ENCODE data around the gene ATP8A1. TPM values are rescaled to one million over a fixed set of nuclear protein-coding genes. Genes with fewer than 3 reads are reported as not detected.

ATP8A1 gene
- total RNA-seq, 2 donors from 2014 or later = 9.3 to 11.9 TPM

DNA sequence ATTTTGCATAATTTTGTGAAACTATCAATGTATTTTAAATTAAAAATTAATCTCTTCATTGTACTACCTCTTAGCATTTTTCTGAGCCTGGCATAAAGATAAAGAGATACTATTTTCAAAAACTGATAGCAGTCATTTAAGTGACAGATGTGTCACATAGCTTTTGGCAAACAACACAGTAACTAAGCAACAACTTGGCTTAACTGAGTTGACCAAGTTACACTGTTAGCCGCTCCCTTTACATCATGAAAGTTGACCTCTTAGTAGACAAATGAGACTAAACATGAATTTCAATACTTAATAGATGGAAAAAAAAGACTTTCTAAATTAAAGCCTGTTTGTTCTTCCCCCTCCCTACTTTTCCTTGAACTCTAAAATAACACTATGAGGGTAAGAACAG lies 62.0 kb downstream of the ATP8A1 start:
- intact Hi-C loops (cut with DNase I) = no loop called here
- no peak for DNase-seq (ENCODE audit: low spot score)

DNA sequence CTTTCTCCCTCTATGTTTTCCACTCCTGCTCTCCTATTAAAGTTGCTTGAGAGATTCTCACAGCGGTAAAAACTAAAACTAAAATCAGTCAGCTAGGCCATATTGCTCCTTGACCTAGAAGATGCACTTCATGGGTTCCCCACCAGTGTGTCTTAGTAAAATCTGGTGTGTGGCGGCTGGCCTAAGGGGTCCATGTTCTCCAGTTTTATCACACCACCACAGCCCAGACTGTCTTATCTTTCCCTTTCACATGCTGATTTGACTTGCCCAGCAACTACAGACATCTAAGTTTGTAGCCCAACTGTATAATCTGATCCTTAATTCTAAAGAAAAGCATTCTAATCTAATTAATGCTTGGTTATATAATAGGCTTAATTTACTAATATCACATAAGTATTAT lies 68.0 kb downstream of the ATP8A1 start:
- DNase-seq (ENCODE audit: low spot score) = no peak
- intact Hi-C loops (cut with DNase I) = no loop called here

DNA sequence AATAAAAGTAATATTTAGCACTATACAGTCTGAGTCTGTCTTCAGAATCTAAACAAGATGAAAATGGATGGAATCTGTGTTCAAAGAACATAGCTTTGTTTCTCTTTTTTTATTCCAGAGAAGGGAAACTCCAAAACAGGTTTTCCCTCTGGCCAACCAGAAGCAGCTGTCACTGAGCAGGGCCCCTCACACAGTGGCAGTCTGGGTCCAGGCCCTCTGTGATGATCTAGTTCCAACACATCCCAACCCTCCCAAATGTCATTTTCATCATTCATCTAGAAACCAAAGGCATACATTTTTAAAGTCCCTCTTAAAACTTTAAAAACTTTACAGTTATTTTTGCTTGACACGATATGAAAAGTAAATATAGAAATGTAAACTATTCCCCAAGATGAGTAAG lies 70.1 kb downstream of the ATP8A1 start:
- DNase-seq (ENCODE audit: low spot score) = no peak
- intact Hi-C loops (cut with DNase I) = no loop called here

DNA sequence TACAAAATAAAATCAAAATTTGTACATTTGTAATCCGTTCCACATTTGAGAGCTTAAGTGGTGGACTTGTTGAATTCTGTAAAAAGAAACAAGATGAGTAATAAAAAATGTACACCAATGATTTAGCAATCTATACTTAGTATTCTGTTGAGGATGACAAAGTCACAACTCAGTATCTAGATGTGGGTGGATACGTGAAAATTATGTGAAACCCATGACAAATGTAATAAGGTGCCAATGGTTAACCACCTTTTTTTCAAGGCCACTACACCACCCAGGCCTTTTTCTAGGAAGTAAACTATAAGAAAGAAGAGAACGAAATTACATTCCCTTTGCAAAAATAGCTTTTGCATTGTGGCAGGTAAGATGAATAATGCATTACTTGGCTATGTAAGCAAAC lies 77.0 kb downstream of the ATP8A1 start:
- DNase-seq (ENCODE audit: low spot score) = no peak
- intact Hi-C loops (cut with DNase I) = no loop called here

DNA sequence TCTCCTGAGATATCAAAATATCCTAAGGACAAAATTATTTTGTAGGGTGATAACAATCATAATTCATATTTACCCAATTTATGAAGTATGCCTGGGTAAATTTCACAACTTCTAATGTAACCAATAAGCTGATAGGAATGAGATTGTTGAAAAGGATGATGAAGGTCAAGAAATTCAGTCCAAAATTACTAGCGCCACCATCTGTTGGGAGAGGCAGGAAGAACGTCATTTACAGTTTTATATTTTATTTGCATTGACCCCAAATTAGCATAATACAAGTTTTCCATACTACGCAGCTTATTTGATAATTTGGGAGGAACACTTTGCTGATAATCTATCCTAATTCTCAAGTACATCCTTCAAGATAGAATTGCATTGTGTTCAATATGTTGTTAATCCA lies 78.7 kb downstream of the ATP8A1 start:
- no peak for DNase-seq (ENCODE audit: low spot score)
- intact Hi-C loops (cut with DNase I) = no loop called here

- intact Hi-C loops (cut with DNase I) = no loop called here
- DNase-seq (ENCODE audit: low spot score) = no peak
Measured at GRCh38 chr4:42574870-42575430, 82.0 kb downstream of the ATP8A1 start.

DNA sequence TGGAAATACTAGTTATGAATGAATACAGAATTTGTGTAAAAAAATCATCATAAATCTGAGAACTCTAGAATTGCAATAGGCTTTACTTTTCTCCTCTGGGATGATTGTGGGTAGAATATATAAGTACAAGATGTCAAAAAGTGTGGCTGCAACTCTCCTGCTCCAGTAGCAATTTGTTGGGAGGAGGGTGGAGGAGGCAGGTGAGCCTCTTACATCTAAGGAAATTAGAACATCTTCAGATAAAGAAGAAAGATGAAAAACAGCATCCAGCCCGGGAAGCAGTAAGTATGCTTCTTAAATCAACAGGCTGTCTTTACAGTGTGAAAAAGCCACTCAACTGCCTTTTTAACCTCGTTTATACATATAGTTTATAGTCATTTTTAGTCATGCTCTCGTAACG lies 83.7 kb downstream of the ATP8A1 start:
- intact Hi-C loops (cut with DNase I) = no loop called here
- DNase-seq (ENCODE audit: low spot score) = no peak

GRCh38 chr4:42570221-42570620 lies 86.7 kb downstream of the ATP8A1 start:
- DNase-seq (ENCODE audit: low spot score) = no peak
- intact Hi-C loops (cut with DNase I) = no loop called here

- intact Hi-C loops (cut with DNase I) = loop anchor here (2.0 to 5.0 kb wide), 2 partner anchors 294 to 298 kb away; no protein-coding TSS in a partner anchor
- DNase-seq (ENCODE audit: low spot score) = no peak
Measured at GRCh38 chr4:42568610-42569207, 88.2 kb downstream of the ATP8A1 start.

GRCh38 chr4:42566835-42567234 lies 90.1 kb downstream of the ATP8A1 start:
- no peak for DNase-seq (ENCODE audit: low spot score)
- intact Hi-C loops (cut with DNase I) = loop anchor here in 1 of 2 donors (5.0 kb wide), 1 partner anchor 295 kb away; no protein-coding TSS in a partner anchor

DNA sequence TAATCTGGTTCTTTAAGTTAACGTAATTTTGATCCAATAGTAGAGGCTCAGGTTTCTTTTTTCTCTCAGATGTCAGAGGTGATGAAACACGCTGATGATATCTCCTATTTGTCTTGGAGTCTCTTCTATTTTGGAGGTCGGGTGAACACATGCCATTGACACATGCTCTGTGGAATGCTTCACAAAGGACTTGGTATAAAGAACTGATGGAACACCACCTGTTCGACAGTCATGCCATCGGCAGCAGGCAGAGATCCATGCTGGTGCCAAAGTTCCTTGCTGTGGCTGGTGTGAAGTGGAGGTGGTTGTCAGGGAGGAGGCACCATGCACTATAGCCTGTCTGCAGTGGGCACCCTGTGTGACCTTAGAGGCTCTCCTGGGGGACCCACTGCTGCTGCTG lies 94.9 kb downstream of the ATP8A1 start:
- no peak for DNase-seq (ENCODE audit: low spot score)

GRCh38 chr4:42561031-42561430 lies 95.9 kb downstream of the ATP8A1 start:
- intact Hi-C loops (cut with DNase I) = no loop called here

More for the DNA sequence above, 94.9 kb downstream of the ATP8A1 start:
- intact Hi-C loops (cut with DNase I) = no loop called here

DNA sequence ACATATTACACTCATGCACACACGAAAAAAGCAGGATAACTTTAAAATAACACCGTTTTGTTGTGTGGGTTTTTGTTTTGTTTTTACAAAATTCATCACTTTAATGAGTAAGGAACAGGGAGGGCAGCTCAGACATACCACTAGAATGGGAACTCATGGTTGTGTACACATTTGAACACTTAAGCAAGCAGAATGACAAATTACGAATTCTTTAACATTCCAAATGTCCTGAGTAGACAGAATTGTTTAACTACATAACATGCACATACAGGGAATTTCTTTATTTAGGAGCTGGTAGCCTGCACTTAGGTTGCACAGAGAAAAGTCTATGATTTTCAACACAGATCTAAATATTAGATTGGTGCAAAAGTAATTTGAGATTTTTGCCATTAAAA lies 96.4 kb downstream of the ATP8A1 start:
- intact Hi-C loops (cut with DNase I) = no loop called here
- no peak for DNase-seq (ENCODE audit: low spot score)

More at GRCh38 chr4:42561031-42561430, 95.9 kb downstream of the ATP8A1 start:
- no peak for DNase-seq (ENCODE audit: low spot score)

- DNase-seq (ENCODE audit: low spot score) = no peak
- intact Hi-C loops (cut with DNase I) = no loop called here
Measured at GRCh38 chr4:42558156-42558555, 98.7 kb downstream of the ATP8A1 start.

GRCh38 chr4:42555828-42556227 lies 101.1 kb downstream of the ATP8A1 start:
- intact Hi-C loops (cut with DNase I) = no loop called here
- DNase-seq (ENCODE audit: low spot score) = no peak

DNA sequence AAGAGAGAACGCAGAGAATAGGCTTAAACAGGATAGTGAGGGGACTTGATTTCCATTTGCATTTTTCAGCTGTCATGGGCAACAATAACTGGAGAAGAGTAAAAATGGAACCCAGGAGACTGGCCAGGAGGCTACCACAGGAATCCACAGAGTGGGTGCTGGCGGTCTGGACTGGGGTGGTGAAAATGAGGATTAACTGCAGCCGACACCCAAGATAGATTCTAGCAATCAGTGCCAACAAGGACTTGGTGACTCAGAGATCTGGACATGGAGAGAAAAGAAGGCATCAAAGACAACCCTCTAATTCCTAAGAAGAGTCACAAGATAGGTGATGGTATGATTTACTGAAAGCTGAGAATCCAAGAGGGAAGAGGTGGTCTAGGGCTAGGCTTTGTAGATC lies 102.8 kb downstream of the ATP8A1 start:
- intact Hi-C loops (cut with DNase I) = no loop called here
- DNase-seq (ENCODE audit: low spot score) = no peak

- no peak for DNase-seq (ENCODE audit: low spot score)
- intact Hi-C loops (cut with DNase I) = no loop called here
Measured at GRCh38 chr4:42549896-42550295, 107.0 kb downstream of the ATP8A1 start.

- intact Hi-C loops (cut with DNase I) = no loop called here
- DNase-seq (ENCODE audit: low spot score) = no peak
Measured at GRCh38 chr4:42547805-42548204, 109.1 kb downstream of the ATP8A1 start.

DNA sequence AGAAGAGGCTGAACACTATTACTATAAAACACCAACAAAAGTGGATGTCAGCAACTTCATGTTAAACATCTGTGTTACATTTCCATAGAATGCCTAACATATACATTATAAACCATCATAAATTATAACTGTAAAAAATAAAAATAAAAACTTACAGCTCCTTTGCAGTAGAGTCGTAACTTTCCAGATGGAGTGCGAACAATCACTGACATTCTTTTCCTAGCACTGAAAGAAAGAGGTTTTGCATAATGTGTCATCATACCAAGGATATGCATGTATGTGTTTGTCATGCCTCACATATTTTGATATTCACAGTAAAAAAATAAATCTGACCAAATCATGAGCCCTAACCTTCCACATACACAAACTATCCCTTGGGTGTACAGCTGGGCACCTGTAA lies 113.1 kb downstream of the ATP8A1 start:
- intact Hi-C loops (cut with DNase I) = loop anchor here in 1 of 2 donors (5.0 kb wide), 1 partner anchor 841 kb away; no protein-coding TSS in a partner anchor
- no peak for DNase-seq (ENCODE audit: low spot score)

DNA sequence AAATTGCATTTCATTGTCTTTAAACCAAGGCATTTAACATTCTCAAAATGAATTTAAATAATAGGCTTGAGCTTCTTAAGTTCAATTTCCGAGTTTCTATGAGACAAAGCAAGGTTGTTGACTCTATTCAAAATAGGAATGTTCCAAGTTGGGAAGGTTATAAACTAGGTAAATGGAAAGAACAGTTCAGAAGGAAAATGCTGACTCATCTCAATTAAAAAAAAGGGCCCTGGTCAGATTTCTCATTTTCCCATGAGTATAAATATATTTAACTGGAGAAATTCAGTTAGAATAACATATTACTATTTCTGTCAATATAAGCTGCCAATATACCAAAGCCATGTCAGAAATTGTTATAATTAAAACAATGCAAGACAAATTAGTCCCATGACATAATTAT lies 113.8 kb downstream of the ATP8A1 start:
- intact Hi-C loops (cut with DNase I) = loop anchor here in 1 of 2 donors (5.0 kb wide), 1 partner anchor 841 kb away; no protein-coding TSS in a partner anchor
- no peak for DNase-seq (ENCODE audit: low spot score)

DNA sequence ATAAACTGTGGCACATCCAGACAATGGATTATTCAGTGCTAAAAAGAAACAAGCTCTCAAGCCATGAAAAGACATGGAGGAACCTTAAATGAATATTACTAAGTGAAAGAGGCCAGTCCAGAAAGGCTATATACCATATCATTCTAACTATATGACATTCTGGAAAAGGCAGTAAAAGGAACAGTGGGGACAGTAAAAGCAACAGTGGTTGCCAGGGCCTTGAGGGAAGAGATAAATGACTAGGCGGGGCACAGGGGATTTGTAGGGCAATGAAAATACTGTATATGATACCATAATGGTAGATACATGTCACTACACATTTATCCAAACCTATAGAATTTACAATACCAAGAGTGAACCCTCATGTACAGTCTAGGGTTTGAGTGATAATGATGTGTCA lies 115.3 kb downstream of the ATP8A1 start:
- DNase-seq (ENCODE audit: low spot score) = no peak
- intact Hi-C loops (cut with DNase I) = loop anchor here in 1 of 2 donors (5.0 kb wide), 1 partner anchor 839 kb away; no protein-coding TSS in a partner anchor

Data from posterior vena cava (tissue), 2 donors.